ENCODE measurements around the gene KRT86.

Gene KRT86

DNA sequence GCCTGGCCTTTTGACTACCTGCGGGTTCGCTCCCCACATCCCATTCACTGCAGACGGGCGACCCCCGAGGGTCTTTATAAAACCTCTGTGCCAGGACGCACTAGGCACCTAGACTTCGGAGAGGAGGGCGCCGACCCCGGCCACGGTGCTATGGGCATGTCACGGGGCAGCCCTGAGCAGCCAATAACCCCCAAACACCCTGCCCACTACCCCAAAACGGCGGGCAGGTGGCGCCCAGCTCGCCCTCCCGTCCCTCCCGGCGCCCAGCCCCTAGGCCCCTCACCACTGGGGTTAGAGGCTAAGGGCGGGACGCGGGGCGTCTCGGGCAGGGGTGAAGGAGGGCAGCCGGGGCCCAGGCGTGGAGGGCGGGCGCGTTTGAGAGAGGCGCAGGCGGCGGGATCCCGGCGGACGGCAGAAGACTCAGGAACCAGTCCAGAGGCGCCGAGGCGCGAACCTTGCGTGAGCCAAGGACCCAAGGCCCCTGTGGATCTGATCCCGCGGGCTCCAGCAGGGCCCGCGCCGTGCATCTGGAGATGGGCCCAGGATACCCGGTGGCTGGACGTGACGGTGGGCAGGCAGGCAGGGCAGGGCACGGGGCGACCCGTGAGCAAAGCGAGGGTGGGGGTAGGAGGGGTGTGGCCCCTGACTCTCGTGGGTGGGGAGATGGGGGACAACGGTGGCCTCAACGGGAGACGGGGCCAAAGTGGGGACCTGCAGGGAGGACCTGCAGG is 81.8 kb downstream of the KRT86 start:
- no peak for DNase-seq (ENCODE audit: low read depth in 3 of 3)

- DNase-seq (ENCODE audit: low read depth in 3 of 3): no peak
Observed at GRCh38 chr12:52356762-52357580, 82.5 kb downstream of the KRT86 start.
